MCF 10A (cell line): ENCODE data around the gene PROZ. TPM values are rescaled to one million over a fixed set of nuclear protein-coding genes. Genes with fewer than 3 reads are reported as not detected.

Source experiments
- BruUV-seq: library from RNA; stranded (reverse); fragments of 400-500 nt; replicated peaks from 2 replicates; lab custom pipeline; 2021; lab: Mats Ljungman, UMichigan
- CTCF ChIA-PET: fragments of 300-600 bp; sonication (Branson Sonifier 250); formaldehyde crosslinking; extraction: SDS; loops from one replicate; lab custom pipeline; 2021; ENCODE audit warnings: antibody characterized with exemption, inconsistent platforms; lab: Yijun Ruan, JAX
- POLR2A ChIA-PET: fragments of 300-600, 350-650 bp; sonication (Branson Sonifier 250); formaldehyde crosslinking; extraction: SDS; loops from one replicate; lab custom pipeline; 2020; ENCODE audit warnings: antibody characterized with exemption, inconsistent platforms; lab: Yijun Ruan, JAX
- DNase-seq: peaks from one replicate; pipeline ENCODE4 v3.0.0-alpha.2; 2018; ENCODE audit not compliant: unreplicated experiment
- H3K27ac Mint-ChIP-seq: one replicate; pipeline ENCODE4 v1.8.0; 2022; ENCODE audit warnings: mild to moderate bottlenecking, low read depth, mixed read lengths; ENCODE audit not compliant: unreplicated experiment
- H3K27me3 Mint-ChIP-seq: one replicate; pipeline ENCODE4 v1.8.0; 2022; ENCODE audit warnings: mixed read lengths; ENCODE audit not compliant: insufficient read depth, unreplicated experiment
- H3K36me3 Mint-ChIP-seq: one replicate; pipeline ENCODE4 v1.8.0; 2022; ENCODE audit warnings: mild to moderate bottlenecking, moderate library complexity, mixed read lengths; ENCODE audit not compliant: insufficient read depth, unreplicated experiment
- H3K4me1 Mint-ChIP-seq: one replicate; pipeline ENCODE4 v1.8.0; 2022; ENCODE audit warnings: mixed read lengths; ENCODE audit not compliant: insufficient read depth, unreplicated experiment
- H3K4me3 Mint-ChIP-seq: one replicate; pipeline ENCODE4 v1.8.0; 2022; ENCODE audit warnings: mild to moderate bottlenecking, moderate library complexity, mixed read lengths; ENCODE audit not compliant: unreplicated experiment
- H3K9me3 Mint-ChIP-seq: one replicate; pipeline ENCODE4 v1.8.0; 2022; ENCODE audit warnings: mixed read lengths; ENCODE audit not compliant: unreplicated experiment
- intact Hi-C: fragments of 100-400 bp; cut with micrococcal nuclease; formaldehyde crosslinking; loops from 2 replicates; pipeline ENCODE4 v1.14.1; 2022
- total RNA-seq: library from RNA; stranded (reverse); gene quantifications from 2 replicates; pipeline ENCODE4 v1.2.3, GENCODE V29; 2022
- TF ChIP-seq, protein P1 (sequence below): fragments of 200-600 bp; IDR thresholded peaks from one replicate; pipeline ENCODE4 v1.8.0; 2022; ENCODE audit warnings: antibody characterized with exemption, mild to moderate bottlenecking; ENCODE audit not compliant: unreplicated experiment

Gene PROZ
- total RNA-seq, 1 experiment from 2014 or later, result not detected

DNA sequence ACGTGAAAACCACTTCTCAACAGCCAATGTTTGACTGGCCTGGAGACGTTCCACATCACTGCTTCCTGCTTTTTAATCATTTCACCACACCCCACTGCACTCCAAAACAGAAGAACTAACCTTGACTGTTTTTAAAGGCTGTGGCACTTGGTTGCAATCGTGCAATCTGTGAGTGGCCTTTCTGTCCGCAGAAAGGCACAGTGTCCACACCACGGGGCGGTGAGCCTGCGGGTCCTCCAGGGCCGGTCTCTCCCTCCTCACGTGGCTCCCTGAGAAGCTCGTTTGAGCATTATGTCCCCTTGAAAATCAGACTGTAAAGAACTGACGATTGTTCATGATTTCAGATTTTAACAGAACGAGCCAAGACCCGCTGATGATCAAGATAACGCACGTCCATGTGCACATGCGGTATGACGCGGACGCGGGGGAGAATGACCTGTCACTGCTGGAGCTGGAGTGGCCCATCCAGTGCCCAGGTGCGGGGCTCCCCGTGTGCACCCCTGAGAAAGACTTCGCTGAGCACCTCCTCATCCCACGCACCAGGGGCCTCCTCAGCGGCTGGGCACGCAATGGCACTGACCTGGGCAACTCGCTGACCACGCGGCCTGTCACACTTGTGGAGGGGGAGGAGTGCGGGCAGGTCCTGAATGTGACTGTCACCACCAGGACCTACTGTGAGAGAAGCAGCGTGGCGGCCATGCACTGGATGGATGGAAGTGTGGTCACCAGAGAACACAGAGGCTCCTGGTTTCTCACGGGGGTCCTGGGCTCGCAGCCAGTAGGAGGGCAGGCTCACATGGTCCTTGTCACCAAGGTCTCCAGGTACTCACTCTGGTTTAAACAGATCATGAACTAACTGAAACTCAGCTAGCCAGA, 13.0 kb downstream of the PROZ start:
- BruUV-seq, result no TSS peak
- Mint-ChIP-seq H3K4me3 (no peak overlapping the region), H3K4me1 (no peaks in the 10 kb centered on the region), H3K27ac (no peak overlapping the region), H3K9me3 (peaks cover 18% of the 10 kb centered on the region), H3K36me3 (peaks cover 52% of the 10 kb centered on the region), H3K27me3 (no peaks in the 10 kb centered on the region)
- DNase-seq, result no peak
- TF ChIP-seq, protein P1, sequence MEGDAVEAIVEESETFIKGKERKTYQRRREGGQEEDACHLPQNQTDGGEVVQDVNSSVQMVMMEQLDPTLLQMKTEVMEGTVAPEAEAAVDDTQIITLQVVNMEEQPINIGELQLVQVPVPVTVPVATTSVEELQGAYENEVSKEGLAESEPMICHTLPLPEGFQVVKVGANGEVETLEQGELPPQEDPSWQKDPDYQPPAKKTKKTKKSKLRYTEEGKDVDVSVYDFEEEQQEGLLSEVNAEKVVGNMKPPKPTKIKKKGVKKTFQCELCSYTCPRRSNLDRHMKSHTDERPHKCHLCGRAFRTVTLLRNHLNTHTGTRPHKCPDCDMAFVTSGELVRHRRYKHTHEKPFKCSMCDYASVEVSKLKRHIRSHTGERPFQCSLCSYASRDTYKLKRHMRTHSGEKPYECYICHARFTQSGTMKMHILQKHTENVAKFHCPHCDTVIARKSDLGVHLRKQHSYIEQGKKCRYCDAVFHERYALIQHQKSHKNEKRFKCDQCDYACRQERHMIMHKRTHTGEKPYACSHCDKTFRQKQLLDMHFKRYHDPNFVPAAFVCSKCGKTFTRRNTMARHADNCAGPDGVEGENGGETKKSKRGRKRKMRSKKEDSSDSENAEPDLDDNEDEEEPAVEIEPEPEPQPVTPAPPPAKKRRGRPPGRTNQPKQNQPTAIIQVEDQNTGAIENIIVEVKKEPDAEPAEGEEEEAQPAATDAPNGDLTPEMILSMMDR, result no peak
- ChIA-PET CTCF (no interaction called here), POLR2A (no interaction called here)
- intact Hi-C loops, result no loop called here

DNA sequence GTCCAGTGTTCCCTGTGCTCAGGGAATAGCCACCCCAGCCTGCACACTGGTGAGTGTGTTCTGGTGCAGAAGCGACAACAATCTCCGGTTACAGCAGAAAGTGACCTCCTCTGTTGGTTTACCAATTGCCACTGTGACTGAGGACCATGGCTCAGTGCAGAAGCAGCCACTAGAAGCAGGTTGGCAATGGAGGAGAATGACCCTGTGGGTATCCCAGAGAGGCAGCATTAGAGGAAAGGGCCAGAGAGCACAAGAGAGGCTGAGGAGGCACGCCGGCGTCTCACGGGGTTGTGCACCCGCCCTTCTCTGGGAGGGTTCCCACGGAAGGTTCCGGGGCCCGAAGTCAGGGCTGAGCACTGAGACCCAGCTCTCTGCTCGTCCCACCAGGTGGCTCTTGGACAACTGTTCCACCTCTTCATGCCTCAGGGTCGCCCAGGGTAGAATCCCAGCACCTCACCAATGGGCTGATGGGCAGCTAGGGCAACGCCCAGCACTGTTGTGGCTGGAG, 14.0 kb downstream of the PROZ start:
- DNase-seq, result no peak
- peaks cover 14% of the 10 kb centered on the region for H3K9me3 Mint-ChIP-seq
- TF ChIP-seq, protein P1, result no peak
- peaks cover 55% of the 10 kb centered on the region for H3K36me3 Mint-ChIP-seq
- ChIA-PET CTCF (no interaction called here), POLR2A (no interaction called here)
- H3K4me3 Mint-ChIP-seq, result no peak overlapping the region
- intact Hi-C loops, result no loop called here
- H3K27me3 Mint-ChIP-seq, result no peaks in the 10 kb centered on the region
- no TSS peak for BruUV-seq
- H3K27ac Mint-ChIP-seq, result no peak overlapping the region
- no peaks in the 10 kb centered on the region for H3K4me1 Mint-ChIP-seq

DNA sequence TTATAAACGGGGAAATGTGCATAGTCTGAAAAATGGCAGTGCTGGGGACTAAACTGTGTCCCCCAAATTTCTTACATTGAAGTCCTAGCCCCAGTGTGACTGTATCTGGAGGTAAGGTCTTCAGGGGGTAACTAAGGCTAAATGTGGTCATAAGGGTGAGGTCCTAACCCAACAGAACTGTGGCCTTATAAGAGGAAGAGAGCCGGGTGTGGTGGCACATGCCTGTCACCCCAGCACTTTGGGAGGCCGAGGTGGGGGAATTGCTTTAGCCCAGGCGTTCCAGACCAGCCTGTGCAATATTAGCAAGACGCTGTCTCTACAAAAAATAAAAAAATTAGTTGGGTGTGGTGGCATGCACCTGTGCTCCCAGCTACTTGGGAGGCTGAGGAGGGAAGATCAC, 17.8 kb downstream of the PROZ start:
- Mint-ChIP-seq H3K9me3 (no peaks in the 10 kb centered on the region), H3K36me3 (peaks cover 76% of the 10 kb centered on the region), H3K27me3 (no peaks in the 10 kb centered on the region), H3K27ac (no peak overlapping the region), H3K4me3 (no peak overlapping the region), H3K4me1 (no peaks in the 10 kb centered on the region)
- no TSS peak for BruUV-seq
- CTCF ChIA-PET, result no interaction called here
- intact Hi-C loops, result no loop called here
- POLR2A ChIA-PET, result no interaction called here
- no peak for DNase-seq
- TF ChIP-seq, protein P1, result no peak

GRCh38 chr13:113176822-113177221, 18.4 kb downstream of the PROZ start:
- Mint-ChIP-seq H3K27me3 (no peaks in the 10 kb centered on the region), H3K27ac (no peak overlapping the region), H3K4me1 (no peaks in the 10 kb centered on the region), H3K36me3 (peaks cover 76% of the 10 kb centered on the region), H3K9me3 (no peaks in the 10 kb centered on the region), H3K4me3 (no peak overlapping the region)
- intact Hi-C loops, result no loop called here
- POLR2A ChIA-PET, result no interaction called here
- DNase-seq, result no peak
- TF ChIP-seq, protein P1, result no peak
- CTCF ChIA-PET, result no interaction called here
- no TSS peak for BruUV-seq
